HL-60/S4 treated with phorbol 12-myristate 13-acetate at 8.2 ng/mL for 4 days and 3 days (cell line): ENCODE results near the gene NAB1.

Experiments
- in situ Hi-C: fragments of 300-500 bp; cut with MboI; formaldehyde crosslinking; loops from 2 replicates; pipeline ENCODE4 v1.15.0; 2022; ENCODE audit warnings: low sequenced_read_pairs

NAB1 gene

GRCh38 chr2:190637281-190637734 lies 11.6 kb upstream of the NAB1 start:
- in situ Hi-C loops: no loop called here

DNA sequence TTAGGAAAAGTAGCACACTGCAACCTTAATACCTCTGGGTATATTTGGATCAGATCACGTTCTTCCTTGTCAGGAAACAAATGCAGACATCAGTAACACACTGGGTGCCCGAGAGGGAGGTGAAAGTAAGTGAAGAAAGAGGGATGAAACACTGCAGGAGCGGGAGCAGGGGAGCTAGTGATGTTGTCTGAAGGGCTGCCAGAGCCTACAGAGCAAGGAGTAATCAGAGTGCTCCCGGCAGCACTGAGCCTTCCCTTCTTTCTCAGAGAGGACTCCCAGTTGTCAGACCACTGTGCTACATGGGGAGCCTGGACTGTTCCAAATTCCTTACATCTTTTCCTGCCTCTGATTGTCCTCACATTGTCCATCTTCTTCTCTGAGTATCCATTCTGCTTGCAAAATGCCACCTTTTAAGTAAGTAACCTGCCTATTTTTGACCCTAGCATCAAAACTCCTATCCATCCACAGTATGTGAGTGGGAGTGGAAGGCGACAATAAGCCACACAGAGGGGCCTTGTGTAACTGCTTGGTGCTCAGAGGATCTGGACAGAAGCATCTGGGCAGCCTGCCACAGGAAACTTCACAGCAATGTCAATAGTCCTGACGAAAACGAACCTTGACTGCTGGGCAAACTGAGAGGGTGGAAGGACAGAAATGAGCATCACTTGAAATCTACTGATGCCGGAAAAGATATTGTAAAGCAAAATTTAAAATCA lies 10.8 kb upstream of the NAB1 start:
- in situ Hi-C loops: no loop called here

DNA sequence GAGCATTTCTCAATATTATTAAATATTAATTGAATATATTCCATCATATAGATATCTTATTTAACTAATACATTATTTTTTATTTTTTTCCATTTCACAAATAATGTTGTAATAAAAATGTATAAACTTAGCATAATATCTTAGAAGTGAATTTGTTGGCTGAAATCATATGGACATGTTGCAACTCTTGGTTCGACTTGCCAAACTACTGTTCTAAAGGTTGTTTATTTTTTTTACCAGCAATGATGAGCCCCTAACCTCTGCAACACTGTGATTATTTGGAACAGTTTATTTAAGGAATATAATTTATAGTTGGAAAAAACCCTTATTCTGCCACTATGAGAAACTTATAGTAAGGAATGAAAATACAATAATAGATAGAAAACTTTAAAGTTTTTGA lies 8.8 kb upstream of the NAB1 start:
- in situ Hi-C loops: no loop called here

- in situ Hi-C loops: no loop called here
These were observed 7.4 kb upstream of the NAB1 start for GRCh38 chr2:190641469-190641868.

- in situ Hi-C loops: no loop called here
These were observed 1.9 kb upstream of the NAB1 start for GRCh38 chr2:190646780-190647522.

- in situ Hi-C loops: no loop called here
These were observed 421 bp upstream of the NAB1 start for GRCh38 chr2:190648289-190649034.

- in situ Hi-C loops: no loop called here
These were observed 1.0 kb downstream of the NAB1 start for GRCh38 chr2:190649798-190650390.

GRCh38 chr2:190651413-190651812 lies 2.5 kb downstream of the NAB1 start:
- in situ Hi-C loops: no loop called here

GRCh38 chr2:190653231-190653630 lies 4.3 kb downstream of the NAB1 start:
- in situ Hi-C loops: no loop called here

DNA sequence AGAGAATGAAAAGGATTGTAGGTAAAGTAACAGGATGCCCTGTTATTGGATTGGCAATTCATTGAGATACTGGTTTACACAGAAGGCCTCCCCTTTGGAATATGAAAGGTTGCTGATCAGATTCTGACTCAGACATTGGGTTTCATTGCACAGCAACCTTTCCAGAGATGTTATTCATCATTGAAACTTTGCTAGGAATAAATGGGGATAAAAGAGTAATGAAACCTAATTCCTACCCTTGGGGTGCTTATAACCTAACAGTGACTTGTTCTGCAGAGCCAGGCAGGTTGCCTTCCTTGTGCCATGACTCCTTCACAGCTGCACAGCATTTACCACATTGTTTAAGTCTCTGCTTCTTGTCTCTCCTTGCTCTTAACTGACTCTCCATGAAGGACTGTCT lies 5.0 kb downstream of the NAB1 start:
- in situ Hi-C loops: no loop called here

GRCh38 chr2:190655113-190655512 lies 6.2 kb downstream of the NAB1 start:
- in situ Hi-C loops: no loop called here

- in situ Hi-C loops: no loop called here
These were observed 6.7 kb downstream of the NAB1 start for GRCh38 chr2:190655570-190655969.

DNA sequence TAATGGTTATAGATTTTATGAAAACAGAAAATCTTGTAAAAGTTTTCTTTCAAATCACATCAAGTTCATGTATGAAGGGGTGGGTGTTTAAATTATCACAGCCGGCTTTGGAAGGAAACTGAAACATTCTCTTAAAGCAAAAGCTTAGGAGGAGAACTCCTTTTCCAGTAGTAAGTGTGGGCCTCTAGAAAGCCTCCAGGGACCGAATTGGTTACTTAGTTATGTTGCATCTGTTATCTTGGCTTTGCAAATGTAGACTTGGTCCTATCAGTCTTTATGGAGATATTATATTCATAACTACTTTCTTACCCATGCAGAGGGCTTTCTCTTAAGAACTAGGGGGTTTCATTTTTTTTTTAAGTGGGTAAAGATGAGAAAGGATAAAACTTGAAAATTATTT lies 7.4 kb downstream of the NAB1 start:
- in situ Hi-C loops: no loop called here

GRCh38 chr2:190657474-190658255 lies 8.8 kb downstream of the NAB1 start:
- in situ Hi-C loops: no loop called here

DNA sequence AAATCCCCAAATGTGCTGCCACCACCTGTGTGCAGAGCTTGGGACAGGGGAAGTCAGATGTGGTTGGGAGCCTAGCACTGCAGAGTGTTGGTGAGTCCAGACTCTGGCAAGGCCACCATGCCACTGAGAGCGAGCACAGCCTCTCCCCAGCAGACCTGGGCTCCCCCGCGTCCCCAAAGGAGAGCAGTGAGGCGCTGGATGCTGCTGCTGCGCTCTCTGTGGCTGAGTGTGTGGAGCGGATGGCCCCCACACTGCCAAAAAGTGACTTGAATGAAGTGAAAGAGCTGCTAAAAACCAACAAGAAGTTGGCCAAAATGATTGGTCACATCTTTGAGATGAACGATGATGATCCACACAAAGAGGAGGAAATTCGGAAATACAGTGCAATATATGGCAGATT lies 10.7 kb downstream of the NAB1 start:
- in situ Hi-C loops: no loop called here

GRCh38 chr2:190662754-190663153 lies 13.9 kb downstream of the NAB1 start:
- in situ Hi-C loops: no loop called here

GRCh38 chr2:190663348-190663747 lies 14.5 kb downstream of the NAB1 start:
- in situ Hi-C loops: no loop called here

DNA sequence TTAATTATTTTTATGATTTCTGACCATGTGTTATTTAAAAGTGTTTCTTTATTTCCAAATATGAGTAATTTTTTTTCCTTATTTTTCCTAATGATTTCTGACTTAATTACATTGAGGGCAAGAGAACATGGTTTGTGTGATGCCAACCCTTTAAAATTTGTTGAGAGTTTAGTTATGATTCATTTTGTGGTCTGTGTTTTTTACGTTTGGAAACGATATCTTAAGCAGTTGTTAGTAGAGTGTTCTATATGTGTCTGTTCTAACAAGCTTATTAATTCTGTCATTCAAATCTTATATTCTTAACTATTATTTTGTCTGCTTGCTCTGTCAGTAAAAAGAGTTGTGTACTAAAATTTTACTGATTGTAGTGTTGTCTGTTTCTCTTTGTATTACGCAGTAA lies 15.0 kb downstream of the NAB1 start:
- in situ Hi-C loops: no loop called here

DNA sequence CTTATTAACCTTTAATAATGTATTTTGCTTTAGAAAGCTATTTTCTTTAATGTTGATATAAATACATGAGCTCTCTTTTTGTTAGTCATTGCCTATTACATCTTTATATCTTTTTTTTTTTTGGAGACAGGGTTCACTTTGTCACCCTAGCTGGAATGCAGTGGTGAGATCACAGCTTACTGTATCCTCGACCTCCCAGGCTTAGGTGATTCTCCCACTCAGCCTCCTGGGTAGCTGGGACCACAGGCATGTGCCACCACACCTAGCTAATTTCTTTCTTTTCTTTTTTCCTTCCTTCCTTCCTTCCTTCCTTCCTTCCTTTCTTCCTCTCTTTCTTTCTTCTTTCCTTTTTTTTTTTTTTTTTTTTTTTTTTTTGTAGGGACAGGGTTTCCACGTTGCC lies 15.4 kb downstream of the NAB1 start:
- in situ Hi-C loops: no loop called here

DNA sequence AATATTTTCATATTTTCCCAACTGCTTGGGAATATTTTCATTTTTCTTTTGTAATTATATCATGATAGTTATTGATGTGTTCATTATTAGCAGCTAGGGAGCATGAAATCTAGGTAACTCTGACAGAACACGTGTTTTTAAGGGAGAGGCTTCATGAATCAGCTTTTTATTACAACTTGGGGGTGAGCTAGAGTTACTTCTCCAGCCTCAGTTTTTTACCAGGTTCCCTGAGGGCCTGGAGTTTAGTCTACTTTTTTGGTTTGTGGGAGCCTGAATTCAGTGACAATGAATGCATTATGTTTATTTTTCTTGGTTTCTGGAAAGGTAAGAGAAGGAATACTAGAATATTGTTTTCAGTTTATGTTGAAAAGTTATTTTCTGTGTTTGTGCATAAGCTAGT lies 18.0 kb downstream of the NAB1 start:
- in situ Hi-C loops: no loop called here

DNA sequence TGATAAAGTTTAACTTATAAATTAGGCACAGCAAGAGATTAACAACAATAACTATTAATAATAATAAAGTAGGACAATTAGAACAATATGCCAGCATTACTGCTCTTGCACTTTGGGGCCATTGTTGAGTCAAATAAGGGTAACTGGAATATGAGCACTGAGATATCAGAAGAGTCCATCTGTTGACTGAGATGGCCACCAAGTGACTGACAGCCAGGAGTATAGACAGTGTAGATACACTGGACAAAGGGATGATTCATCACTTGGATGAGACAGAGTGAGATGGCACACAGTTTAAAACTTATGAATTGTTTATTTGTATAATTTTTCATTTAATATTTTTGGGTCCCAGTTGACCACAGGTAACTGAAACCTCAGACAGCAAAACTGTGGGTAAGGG lies 20.0 kb downstream of the NAB1 start:
- in situ Hi-C loops: no loop called here
